Caki2 (cell line): ENCODE results near the gene LAMB4. TPM values are rescaled to one million over a fixed set of nuclear protein-coding genes. Genes with fewer than 3 reads are reported as not detected.

Experiments
- DNase-seq: peaks from one replicate; pipeline ENCODE4 v3.0.0-alpha.2; 2015; ENCODE audit warnings: low read depth
- in situ Hi-C: cut with HindIII; loops from 2 replicates; pipeline ENCODE4 v1.10.0; 2016; ENCODE audit warnings: low sequenced_read_pairs, low pct_unique_long_range_greater_than_20kb, mixed read lengths
- total RNA-seq: library from RNA; depleted of rRNA; stranded (reverse); fragments of >200 nt; shearing (Covaris generic); gene quantifications from 2 replicates; pipeline ENCODE4 v1.2.3, GENCODE V29; 2014; ENCODE audit warnings: low replicate concordance

The LAMB4 gene
- total RNA-seq, 1 experiment from 2014 or later, result 0.54 TPM

GRCh38 chr7:108093851-108094331 lies 36.3 kb downstream of the LAMB4 start:
- DNase-seq, result no peak
- in situ Hi-C loops, result no loop called here

GRCh38 chr7:108093341-108093740 lies 36.8 kb downstream of the LAMB4 start:
- in situ Hi-C loops, result no loop called here
- no peak for DNase-seq

DNA sequence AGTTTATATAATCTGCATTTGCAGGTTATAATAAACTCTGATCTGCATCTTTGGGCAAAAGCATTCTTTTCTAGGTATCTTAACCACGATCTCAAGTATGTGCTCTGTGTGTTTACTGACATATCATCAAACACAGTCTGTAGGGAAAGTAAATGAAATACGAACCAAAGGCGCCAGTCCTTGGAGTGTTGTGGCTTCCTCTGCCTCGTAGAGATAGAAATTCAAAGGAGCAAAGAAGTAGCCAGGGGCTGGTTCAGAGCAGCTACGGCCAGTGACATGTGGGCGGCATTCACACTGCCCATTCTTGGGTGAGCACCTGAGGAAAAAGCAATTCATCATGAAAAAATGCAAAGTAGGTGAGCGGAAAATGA lies 38.7 kb downstream of the LAMB4 start:
- in situ Hi-C loops, result no loop called here
- no peak for DNase-seq

DNA sequence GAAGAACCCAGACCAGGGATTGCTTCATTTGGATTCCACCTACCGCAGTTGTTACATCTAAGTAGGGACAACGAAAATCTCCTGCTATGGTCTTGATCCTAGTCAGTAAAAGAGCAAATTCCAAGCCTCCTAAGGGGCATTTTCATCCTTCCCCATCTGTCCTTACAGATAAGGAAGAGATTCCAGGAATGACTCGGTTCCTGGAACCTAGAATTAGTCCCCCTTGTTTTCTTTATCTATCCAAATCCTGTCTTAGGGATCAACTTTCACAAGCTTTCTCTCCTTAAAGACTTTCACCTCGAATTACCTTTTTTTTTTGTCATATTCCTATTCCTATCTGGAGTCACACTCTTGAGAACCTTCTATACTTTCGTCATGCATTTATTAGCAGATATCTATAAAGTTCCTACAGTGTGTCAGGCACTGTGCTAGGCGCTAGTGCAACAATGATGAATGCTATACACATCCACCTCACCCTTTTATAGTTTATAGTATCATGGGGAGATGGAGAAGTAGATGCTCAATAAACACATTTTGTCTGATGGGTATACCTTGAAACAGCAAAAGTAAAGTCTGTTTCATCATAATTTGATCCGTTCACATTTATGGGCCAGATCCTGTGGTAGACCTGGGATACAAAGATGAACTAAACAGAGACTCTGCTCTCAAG lies 39.2 kb downstream of the LAMB4 start:
- DNase-seq, result no peak
- in situ Hi-C loops, result no loop called here

DNA sequence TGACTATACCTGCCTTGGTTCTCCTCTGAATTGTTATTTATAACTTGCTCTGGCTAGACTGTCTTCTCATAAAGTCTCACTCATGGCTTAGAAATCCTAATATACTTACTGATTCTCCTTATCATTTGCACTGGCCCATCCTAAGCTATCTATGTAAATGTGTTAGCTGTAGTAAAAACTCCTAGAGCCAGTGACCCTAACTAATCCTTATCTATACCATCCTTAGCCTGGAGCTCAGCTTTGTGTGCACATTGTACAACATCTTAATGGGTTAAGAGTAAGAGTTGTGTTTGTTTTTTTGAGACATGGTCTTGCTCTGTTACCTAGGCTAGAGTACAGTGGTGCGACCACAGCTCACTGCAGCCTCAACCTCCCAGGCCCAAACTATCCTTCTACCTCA lies 40.8 kb downstream of the LAMB4 start:
- no peak for DNase-seq
- in situ Hi-C loops, result no loop called here

DNA sequence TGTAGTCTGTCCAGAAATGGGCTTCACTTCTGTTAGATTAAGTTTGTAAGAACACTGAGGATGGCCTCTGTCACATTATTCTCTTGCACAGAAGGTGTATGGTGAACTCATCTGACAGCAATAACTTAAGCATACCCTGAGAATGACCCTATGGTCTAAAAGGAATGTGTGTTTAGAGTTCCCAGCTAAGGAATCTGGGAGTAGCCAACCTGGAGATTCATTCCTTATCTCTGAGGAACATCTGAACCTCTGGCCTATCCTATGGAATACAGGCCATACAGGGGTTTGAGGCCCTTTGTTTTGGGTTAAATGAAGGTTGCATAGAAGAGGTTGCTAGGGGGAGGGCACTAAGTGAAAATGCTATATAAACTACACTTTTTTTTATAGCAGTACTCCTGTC lies 41.4 kb downstream of the LAMB4 start:
- no peak for DNase-seq
- in situ Hi-C loops, result no loop called here

DNA sequence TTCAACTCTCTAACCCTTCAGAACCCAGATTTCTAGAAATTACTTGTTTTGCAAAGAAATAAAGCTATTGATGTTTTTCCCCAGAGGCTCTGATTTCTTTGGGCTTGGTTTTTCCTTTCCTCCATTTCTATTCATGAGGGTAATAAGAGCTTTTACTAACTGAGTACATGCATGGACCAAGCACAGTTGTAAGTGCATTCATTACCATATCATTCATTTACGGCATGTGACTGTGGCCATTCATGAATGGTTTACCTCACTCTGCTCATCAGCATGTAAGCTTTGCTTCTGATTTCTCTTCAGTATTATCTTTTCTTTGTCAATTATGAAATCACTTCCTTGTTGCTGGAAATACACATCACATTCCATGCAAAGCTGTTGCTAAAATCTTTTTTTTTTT lies 42.4 kb downstream of the LAMB4 start:
- DNase-seq, result no peak
- in situ Hi-C loops, result no loop called here

GRCh38 chr7:108086962-108087361 lies 43.2 kb downstream of the LAMB4 start:
- in situ Hi-C loops, result no loop called here
- no peak for DNase-seq

DNA sequence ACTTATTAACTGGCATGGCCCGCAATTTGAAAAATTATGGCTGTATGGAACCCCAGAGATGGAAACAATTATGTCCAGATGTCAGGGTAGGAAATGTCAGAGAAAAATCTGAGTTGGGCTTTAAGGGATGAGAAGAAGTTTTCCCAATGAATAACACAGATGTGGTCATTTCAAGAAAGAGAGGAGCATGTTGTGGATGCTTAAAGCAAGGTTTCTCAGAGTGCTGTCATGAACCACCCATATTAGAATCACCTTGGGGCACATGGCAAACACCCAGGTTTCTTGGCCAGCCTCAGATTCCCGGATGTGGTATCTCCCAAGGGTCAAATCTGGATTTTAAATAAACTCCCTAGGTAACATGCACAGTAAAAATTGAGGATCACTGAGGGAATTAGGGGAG lies 43.6 kb downstream of the LAMB4 start:
- in situ Hi-C loops, result no loop called here
- DNase-seq, result no peak

GRCh38 chr7:108083980-108084379 lies 46.2 kb downstream of the LAMB4 start:
- DNase-seq, result no peak
- in situ Hi-C loops, result no loop called here

DNA sequence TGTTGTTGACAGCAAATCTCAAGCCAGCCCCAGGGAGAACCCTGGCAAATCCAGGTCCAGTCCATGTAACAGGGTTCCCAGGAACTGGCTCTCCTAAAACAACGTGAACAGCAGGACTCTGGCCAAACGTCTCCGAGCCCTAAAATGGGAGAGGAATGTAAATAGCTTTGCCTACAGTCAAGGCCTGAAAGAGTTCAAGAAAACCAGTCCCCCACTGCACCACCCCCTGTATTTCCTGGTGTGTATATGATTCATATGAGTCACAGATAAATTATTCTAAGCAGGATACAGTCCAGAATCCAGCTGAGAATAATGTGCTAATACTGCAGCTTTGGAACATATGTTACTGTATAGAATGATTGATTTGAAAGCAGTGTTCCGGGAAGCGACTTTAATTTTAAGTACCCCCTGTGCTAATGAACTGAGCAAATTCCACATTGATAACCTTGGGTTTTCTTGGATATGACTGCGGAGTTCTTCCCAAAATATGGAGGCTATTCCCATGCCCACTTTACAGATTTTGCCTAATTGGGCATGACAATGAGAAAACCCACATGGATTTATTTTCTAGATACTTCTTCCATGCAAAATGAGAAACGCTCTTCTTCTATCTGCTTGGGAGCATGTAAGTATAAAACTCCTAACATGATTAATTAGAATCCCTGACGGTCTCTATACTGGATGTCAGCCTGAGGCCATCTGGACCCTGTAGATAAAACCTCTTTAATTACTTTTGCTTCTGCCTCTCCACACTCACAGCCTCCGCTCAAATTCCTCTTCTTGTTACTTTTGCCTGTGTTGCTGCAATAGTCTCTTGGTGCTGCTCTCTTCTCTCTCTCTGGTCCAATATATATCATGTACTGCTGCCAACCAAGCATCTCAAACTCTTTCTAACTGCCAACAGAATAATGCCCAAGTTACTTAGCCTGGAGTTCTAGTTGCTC lies 50.2 kb downstream of the LAMB4 start:
- no peak for DNase-seq
- in situ Hi-C loops, result no loop called here

- in situ Hi-C loops, result no loop called here
- no peak for DNase-seq
Observed at GRCh38 chr7:108079276-108079647, 50.9 kb downstream of the LAMB4 start.

GRCh38 chr7:108078691-108079090 lies 51.5 kb downstream of the LAMB4 start:
- in situ Hi-C loops, result no loop called here

DNA sequence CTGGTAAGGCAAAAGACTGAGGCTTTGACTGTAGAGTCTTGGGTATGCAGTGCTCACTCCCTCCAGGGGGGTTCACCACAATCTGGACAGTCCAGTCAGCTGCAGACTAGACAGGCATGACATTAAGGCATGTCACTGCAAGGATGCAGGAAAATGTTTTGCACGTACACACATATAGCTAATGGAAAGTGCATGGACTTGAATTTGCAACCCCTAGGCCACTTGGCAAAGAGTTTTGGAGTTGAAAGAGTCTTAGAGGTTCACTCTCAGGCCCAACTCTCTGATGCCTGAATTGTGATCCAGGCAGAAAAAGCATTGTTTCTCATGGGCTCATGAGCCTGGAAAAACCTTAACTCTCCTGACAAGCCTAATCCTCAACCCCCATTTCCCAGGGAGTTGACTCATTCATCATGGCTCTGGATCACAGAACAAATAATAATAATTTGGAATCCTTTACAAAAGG lies 51.9 kb downstream of the LAMB4 start:
- in situ Hi-C loops, result no loop called here
- DNase-seq, result no peak

More at GRCh38 chr7:108078691-108079090, 51.5 kb downstream of the LAMB4 start:
- DNase-seq, result no peak

- in situ Hi-C loops, result no loop called here
Observed at GRCh38 chr7:108077709-108078108, 52.5 kb downstream of the LAMB4 start.

GRCh38 chr7:108076156-108076555 lies 54.0 kb downstream of the LAMB4 start:
- in situ Hi-C loops, result no loop called here
- DNase-seq, result no peak

More at GRCh38 chr7:108077709-108078108, 52.5 kb downstream of the LAMB4 start:
- no peak for DNase-seq

DNA sequence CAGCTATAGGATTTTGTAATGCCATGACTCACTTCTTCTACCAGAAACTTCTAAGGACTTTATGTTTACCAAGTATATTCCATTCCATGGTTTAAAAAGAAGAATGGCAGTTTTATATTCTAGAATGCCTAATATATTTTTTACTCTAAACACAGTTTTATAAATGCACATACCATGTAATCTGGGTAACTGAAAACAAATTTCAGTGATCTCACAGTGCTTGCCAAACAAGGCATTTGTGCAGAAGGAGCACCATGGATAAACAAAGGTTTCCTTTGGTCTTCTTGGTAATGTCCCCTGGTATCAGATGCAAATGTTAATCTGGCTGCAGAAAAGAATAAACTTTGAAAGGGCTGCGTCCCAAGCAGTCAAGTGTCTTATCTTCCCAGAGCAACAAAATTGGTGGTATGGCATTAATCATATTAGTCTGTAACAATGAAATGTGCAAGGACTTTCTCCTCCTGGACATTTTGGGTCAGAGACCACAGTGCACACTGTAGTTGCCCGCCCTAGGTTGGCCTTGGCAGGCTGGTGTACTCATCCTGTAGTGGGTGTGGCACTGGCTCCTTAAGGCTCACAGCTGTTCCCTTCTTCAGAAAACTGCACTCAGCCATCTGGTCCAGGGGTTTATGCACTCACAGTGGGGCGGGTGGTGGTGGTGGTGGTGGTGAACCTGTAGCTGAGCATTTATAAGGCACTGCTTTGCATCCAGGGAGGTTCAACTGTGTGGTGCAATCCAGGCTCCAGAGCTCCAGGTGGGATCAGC lies 56.7 kb downstream of the LAMB4 start:
- no peak for DNase-seq

GRCh38 chr7:108072739-108073138 lies 57.4 kb downstream of the LAMB4 start:
- in situ Hi-C loops, result no loop called here
- DNase-seq, result no peak

More for the DNA sequence above, 56.7 kb downstream of the LAMB4 start:
- in situ Hi-C loops, result no loop called here

DNA sequence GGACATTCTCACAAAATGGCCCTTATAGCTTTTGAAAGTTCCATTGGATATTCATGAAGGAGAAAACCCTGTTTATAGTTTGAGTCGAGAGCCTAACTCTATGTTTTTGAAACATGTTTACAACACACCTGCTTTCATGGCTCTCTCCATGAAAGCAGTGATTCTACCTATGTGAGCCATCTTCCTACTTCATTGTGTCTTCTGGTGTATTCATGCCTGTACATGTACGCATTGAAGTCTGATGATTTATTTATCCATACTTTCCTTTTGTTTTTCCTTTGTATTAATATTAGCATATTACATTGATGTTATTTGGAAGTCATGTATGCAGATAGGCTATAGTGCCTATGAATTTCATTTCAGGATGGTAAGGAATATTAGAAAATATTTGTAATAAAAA lies 58.0 kb downstream of the LAMB4 start:
- no peak for DNase-seq
- in situ Hi-C loops, result no loop called here
